Measurements from ENCODE around the gene CCR3. TPM values are rescaled to one million over a fixed set of nuclear protein-coding genes. Genes with fewer than 3 reads are reported as not detected.

CCR3 gene
- total RNA-seq, 1 donor from 2014 or later, result not detected

DNA sequence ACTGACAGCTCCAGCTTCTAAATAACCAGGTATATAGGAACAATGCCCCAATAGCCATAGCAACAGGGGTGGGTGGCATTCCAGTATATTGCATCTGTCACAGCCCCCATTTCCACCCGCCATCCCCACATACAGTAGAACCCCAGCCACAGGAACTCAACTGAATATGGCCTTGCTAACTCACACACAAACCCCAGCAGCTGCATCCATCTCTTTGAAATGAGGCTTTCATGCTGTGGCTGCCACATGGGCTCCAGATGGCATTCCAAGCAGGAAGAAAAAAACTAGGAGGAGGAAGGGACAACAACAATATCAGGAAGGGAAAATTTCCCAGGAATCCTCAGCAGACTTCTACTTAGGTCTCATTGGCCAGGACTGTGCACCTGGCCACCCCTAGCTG is 54.6 kb downstream of the CCR3 start:
- no peaks in the 10 kb centered on the region for H3K27me3 ChIP-seq
- H3K4me3 ChIP-seq, result no peak overlapping the region
- intact Hi-C loops (cut with DNase I), result no loop called here
- no peaks in the 10 kb centered on the region for H3K4me1 ChIP-seq
- H3K36me3 ChIP-seq, result no peaks in the 10 kb centered on the region
- DNase-seq (ENCODE audit: extremely low spot score in 2 of 2), result no peak
- TF ChIP-seq POLR2A (IDR thresholded peaks at IDR 0.05), result no peak
- H3K9me3 ChIP-seq, result no peaks in the 10 kb centered on the region
- H3K27ac ChIP-seq, result no peak overlapping the region

DNA sequence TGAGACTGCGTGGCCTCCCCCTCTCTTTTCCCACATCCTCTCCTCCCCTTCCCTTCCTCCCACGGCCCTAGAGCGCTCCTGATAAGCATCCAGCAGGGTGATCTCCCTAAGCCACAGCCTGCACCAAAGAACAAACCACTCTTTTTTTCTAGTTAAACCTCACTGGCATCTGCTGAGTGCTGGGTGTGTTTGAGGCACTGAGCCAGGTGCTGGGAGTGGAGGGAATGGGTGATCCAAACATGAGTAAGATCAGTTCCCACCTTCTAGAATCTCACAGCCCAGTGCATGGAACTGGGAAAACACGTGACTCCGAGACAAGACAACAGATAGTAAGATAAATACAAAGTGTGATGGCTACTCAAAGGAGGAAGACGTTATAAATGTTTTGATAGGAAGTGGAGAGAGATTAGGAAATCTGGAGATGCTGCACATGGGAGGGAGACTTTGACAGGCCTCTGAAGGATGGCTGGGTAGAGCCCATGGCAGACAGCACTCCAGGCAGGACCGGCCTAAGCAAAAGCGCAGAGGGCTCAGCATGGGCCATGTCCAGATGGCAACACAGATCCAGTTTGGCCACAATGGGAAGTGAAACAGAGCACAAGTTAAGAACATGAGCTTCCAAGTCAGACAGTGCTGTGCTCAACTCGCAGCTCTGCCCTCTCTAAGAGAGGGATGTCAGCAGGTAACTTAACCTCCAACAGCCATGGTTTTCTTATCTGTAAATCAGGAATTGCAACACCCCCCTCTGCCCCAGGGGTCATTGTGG is 55.6 kb downstream of the CCR3 start:
- no peak overlapping the region for H3K4me3 ChIP-seq
- intact Hi-C loops (cut with DNase I), result no loop called here
- H3K27ac ChIP-seq, result no peak overlapping the region
- DNase-seq (ENCODE audit: extremely low spot score in 2 of 2), result no peak
- no peaks in the 10 kb centered on the region for H3K27me3 ChIP-seq
- H3K36me3 ChIP-seq, result no peaks in the 10 kb centered on the region
- no peaks in the 10 kb centered on the region for H3K9me3 ChIP-seq
- TF ChIP-seq POLR2AphosphoS5 (IDR thresholded peaks at IDR 0.05; ENCODE audit: insufficient read depth in 1 of 2, low read depth in 1 of 2) (no peak), POLR2A (IDR thresholded peaks at IDR 0.05) (no peak)
- TF ChIP-seq, protein P1, sequence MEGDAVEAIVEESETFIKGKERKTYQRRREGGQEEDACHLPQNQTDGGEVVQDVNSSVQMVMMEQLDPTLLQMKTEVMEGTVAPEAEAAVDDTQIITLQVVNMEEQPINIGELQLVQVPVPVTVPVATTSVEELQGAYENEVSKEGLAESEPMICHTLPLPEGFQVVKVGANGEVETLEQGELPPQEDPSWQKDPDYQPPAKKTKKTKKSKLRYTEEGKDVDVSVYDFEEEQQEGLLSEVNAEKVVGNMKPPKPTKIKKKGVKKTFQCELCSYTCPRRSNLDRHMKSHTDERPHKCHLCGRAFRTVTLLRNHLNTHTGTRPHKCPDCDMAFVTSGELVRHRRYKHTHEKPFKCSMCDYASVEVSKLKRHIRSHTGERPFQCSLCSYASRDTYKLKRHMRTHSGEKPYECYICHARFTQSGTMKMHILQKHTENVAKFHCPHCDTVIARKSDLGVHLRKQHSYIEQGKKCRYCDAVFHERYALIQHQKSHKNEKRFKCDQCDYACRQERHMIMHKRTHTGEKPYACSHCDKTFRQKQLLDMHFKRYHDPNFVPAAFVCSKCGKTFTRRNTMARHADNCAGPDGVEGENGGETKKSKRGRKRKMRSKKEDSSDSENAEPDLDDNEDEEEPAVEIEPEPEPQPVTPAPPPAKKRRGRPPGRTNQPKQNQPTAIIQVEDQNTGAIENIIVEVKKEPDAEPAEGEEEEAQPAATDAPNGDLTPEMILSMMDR (IDR thresholded peaks at IDR 0.05), result no peak
- H3K4me1 ChIP-seq, result no peaks in the 10 kb centered on the region

DNA sequence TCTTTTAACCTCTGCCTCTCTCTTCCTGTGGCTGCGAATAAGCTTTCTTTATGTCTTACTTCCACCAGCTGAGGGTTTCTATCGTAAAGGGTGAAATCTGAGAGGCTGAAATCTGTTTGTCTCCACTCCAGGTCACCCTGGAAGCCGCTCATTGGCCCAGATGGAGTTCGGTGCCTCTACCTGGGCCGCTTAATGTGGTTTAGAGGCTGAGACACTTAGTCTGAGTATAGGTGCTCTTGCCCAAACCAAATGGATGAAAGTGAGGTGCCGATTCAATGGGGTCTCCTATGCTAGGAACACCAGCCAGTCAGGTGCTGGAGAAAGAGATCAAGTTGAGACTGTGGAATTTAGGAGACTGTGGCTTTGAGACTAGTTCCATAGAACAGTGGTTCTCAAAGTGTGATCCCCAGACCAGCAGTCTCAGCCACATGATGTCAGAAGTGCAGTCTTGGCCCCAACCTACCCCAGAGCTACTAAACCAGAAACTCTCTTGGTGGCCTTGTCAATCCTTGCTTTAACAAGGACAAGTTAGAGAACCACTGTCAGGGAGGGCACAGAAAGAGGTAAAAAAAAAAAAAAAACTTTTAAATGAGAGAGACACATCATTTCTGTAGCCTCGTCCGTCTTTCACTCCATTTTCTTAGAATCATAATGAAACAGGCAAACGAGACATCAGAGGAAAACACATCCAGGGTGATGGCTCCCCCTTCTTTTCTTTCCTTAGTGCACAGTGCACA is 56.8 kb downstream of the CCR3 start:
- Histone ChIP-seq H3K36me3 (no peaks in the 10 kb centered on the region), H3K27me3 (no peaks in the 10 kb centered on the region), H3K4me1 (no peaks in the 10 kb centered on the region), H3K9me3 (no peaks in the 10 kb centered on the region), H3K27ac (no peak overlapping the region), H3K4me3 (no peak overlapping the region)
- intact Hi-C loops (cut with DNase I), result no loop called here
- TF ChIP-seq, protein P1 (IDR thresholded peaks at IDR 0.05), result no peak
- DNase-seq (ENCODE audit: extremely low spot score in 2 of 2), result no peak

DNA sequence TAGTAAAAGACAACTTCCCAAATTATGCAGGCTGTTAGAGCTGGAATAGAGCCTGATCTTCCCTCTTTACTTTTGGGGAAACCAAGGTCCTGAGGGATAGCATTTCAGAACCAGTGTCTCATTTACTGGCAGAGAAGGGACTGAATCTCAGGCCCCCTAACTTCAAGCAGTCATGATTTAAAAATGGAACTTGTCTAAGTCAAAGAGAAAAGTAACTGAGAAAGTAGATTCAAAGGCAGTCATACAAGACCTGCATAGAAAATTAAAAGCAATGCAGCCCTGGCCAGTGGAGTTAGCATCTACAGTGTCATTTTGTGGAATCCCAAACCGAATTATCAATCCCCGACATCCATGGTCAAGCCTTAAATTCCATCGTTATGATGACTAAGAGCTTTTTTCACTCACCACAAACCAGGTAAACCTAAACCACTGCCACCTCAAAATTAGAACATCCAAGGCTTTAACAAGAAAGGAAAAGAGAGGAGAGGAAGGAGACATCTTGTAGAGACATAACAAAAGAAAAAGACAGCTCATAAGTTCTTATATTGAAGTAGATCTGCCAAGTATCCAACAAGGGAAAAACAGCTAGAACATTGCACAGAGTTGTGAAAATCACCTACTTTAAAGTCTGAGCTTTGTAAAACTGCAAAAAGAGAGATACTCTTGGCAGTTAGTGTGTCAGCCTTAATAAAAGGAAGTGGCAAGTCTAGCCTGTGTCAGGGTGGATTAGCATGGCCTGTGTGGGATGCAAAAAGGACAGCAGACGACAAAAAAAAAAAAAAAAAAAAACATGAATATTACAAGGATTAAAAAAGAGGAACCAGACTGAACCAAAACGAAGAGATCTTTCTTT is 57.6 kb downstream of the CCR3 start:
- no peaks in the 10 kb centered on the region for H3K9me3 ChIP-seq
- H3K4me3 ChIP-seq, result no peak overlapping the region
- H3K27ac ChIP-seq, result no peak overlapping the region
- no peaks in the 10 kb centered on the region for H3K4me1 ChIP-seq
- DNase-seq (ENCODE audit: extremely low spot score in 2 of 2), result no peak
- intact Hi-C loops (cut with DNase I), result no loop called here
- TF ChIP-seq, protein P1 (IDR thresholded peaks at IDR 0.05), result no peak
- no peak for TF ChIP-seq POLR2AphosphoS5 (IDR thresholded peaks at IDR 0.05; ENCODE audit: insufficient read depth in 1 of 2, low read depth in 1 of 2)
- no peak for TF ChIP-seq POLR2A (IDR thresholded peaks at IDR 0.05)
- H3K27me3 ChIP-seq, result no peaks in the 10 kb centered on the region
- no peaks in the 10 kb centered on the region for H3K36me3 ChIP-seq

DNA sequence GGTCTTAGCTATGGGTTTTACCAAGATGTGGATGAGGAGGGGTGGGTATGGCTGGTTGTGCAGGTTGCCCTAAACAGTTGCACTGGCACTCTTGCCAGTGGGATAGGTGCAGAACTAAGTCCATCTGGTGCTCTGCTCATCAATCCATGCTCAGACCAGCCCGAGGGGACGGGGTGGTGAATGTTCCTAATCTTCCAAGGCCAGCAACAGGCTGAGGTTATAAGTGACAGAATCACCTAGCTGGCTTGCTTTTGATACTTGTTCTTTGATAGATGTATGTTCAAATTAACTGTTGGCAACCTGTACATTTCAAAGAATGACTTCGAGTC is 58.2 kb downstream of the CCR3 start:
- intact Hi-C loops (cut with DNase I), result no loop called here
- no peak overlapping the region for H3K27ac ChIP-seq
- TF ChIP-seq POLR2A (IDR thresholded peaks at IDR 0.05), result no peak
- TF ChIP-seq POLR2AphosphoS5 (IDR thresholded peaks at IDR 0.05; ENCODE audit: insufficient read depth in 1 of 2, low read depth in 1 of 2), result no peak
- TF ChIP-seq, protein P1 (IDR thresholded peaks at IDR 0.05), result no peak
- H3K4me3 ChIP-seq, result no peak overlapping the region
- H3K9me3 ChIP-seq, result no peaks in the 10 kb centered on the region
- H3K27me3 ChIP-seq, result no peaks in the 10 kb centered on the region
- no peaks in the 10 kb centered on the region for H3K4me1 ChIP-seq
- no peaks in the 10 kb centered on the region for H3K36me3 ChIP-seq
- DNase-seq (ENCODE audit: extremely low spot score in 2 of 2), result no peak
